Measurements from ENCODE around the gene DRD1.
"Not testable (repeated sequence)": the region's sequence is repeated elsewhere in the genome, so short reads cannot be mapped to it uniquely, and the experiment has no call there.

DRD1 gene

GRCh38 chr5:175467983-175468690, 24.2 kb upstream of the DRD1 start:
- DNase-seq (ENCODE audit: low spot score) = no peak

DNA sequence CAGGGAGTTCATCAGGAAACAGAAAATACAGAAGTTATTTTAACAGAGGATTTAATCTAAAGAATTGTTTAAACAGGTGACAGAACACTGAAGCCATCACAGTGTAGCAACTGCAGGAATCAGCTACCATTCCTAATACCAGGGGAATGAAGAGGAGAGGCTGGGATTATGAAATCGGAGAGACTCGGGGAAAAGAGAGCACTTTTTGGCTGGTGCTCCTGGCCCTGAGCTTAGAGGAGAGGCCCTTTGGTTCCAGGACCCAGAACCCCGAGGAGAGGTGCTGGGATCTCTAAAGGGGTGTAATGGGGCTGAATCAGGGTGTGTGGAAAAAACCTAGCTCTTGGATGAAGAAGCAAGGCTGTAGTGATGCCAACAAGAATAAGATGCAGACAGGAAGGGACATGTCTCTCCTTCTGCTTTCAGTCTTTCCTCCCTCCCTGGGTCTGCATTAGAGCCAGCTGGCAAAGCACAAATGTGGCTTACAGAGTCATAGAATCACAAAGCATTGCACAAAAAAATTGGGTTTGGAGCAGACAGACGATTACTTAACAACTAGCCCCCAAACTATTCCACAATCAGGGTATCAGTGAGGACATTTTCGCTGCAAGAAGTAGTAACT, 22.8 kb upstream of the DRD1 start:
- DNase-seq (ENCODE audit: low spot score) = no peak

DNA sequence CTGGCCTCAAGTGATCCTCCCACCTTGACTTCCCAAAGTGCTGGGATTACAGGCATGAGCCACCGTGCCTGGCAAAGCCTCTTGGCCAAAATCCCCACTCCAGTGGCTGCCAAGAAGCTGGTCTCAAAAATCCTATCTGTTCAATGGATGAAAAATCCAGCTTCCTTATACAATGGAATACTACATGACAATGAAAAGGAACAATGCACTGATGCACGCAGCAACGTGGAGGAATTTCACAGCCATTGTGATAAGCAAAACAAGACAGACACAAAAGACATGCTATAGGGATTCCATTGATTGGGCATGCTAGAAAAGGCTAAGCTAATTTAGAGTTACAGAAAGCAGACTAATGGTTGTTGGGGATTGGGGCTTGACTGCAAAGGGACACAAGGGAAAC, 21.3 kb upstream of the DRD1 start:
- DNase-seq (ENCODE audit: low spot score) = no peak

GRCh38 chr5:175464942-175465233, 20.9 kb upstream of the DRD1 start:
- no peak for DNase-seq (ENCODE audit: low spot score)

DNA sequence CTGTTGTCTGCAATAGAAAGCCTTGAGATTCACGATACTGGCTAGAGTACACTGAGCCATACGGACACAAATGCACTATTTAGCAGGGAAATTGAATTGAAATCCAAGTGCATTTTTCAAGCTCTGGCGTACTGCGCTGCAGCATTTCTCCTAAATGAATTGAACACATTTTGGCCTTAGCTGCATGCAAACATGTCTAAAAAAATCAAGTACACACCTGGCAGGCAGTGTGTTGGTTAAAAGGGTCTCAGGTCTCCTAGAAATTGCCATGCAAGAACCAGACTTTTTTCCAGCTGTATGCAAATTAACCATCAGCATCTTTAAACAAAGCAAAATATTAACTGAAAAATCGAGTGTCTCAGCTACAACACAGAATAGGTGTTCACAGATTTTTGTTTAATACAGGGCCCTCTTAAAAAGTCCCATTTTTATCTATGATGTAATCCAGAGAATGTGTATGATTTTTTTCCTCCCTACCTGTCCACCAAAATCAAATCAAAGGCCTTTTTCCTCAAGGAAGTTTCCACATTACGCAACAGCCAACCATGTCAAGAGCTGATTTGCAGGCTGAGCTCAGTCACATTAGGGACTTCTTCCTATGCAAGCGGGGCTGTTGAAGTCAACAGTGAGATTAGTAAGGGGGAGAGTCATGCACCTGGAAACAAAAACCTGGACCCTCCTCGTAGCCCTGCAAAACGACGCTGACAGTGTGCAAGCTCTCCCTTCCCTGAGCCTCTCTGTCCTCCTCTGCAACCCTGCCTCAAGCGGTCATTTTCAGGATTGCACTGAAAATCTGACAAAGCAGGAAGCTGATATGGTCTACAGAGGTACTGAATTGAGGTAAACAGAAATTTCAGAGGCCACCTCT, 20.3 kb upstream of the DRD1 start:
- no peak for DNase-seq (ENCODE audit: low spot score)

- DNase-seq (ENCODE audit: low spot score) = no peak
Measured at GRCh38 chr5:175463641-175464040, 19.7 kb upstream of the DRD1 start.

DNA sequence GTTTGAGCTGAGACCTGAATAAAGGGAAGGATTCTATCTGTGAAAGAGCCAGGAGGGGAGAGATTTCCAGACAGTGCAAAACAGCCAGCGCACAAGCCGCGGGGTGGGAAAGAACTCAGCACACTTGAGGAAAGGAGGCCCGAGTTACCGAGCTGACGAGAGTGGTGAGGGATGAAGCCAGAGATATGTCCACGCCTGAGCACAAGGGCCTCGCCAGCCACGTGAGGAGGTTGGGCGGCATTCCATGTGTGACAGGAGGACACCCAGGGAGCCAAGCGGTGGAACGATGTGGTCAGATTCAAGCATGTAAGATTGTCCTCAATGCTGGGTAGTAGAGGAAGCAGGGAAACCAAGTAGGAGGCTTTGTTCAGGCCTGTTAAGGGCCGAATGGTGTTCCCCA, 17.4 kb upstream of the DRD1 start:
- DNase-seq (ENCODE audit: low spot score) = no peak

- no peak for DNase-seq (ENCODE audit: low spot score)
Measured at GRCh38 chr5:175460552-175460951, 16.6 kb upstream of the DRD1 start.

GRCh38 chr5:175460126-175460525, 16.1 kb upstream of the DRD1 start:
- no peak for DNase-seq (ENCODE audit: low spot score)

- DNase-seq (ENCODE audit: low spot score) = no peak
Measured at GRCh38 chr5:175457466-175457865, 13.5 kb upstream of the DRD1 start.

GRCh38 chr5:175456105-175456742, 12.2 kb upstream of the DRD1 start:
- no peak for DNase-seq (ENCODE audit: low spot score)

- not testable (repeated sequence) for DNase-seq (ENCODE audit: low spot score)
Measured at GRCh38 chr5:175454338-175454737, 10.4 kb upstream of the DRD1 start.

- DNase-seq (ENCODE audit: low spot score) = no peak
Measured at GRCh38 chr5:175452166-175452565, 8.2 kb upstream of the DRD1 start.

DNA sequence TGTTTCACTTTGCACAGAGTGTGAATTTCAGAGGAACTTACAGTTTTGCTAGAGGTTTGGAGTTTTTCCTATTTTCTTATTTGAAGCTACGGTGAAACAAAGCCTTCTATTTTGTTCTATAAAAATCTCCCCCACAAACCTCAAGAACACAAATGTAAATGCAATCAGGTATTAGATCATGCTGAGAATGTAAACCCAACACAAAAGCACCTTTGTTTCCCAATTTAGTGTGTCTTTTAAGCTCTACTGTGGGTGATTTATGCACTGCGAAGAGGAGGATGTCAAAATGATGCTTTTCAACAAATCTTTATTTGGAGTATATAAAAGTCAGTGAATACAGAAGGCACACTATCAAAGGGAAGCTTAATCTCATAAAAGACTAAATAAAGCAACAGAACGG, 4.3 kb upstream of the DRD1 start:
- DNase-seq (ENCODE audit: low spot score) = no peak

DNA sequence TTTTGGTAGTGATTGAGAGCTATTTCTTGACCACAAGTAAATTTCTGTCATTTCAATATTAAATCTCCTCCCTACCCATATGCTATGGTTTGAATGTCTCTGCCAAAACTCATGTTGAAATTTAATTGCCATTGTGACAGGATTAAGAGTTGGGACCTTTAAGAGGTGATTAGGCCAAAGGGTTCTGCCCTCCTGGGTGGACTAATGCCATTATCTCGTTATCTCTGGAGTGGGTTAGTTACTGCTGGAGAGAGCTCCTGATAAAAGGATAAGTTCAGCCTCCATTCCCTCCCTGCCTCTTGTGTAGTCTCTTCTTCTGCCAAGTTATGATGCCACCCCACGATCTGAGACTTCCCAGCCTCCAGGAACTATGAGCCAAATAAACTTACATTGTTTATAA, 3.6 kb upstream of the DRD1 start:
- no peak for DNase-seq (ENCODE audit: low spot score)

GRCh38 chr5:175446378-175446777, 2.4 kb upstream of the DRD1 start:
- not testable (repeated sequence) for DNase-seq (ENCODE audit: low spot score)

DNA sequence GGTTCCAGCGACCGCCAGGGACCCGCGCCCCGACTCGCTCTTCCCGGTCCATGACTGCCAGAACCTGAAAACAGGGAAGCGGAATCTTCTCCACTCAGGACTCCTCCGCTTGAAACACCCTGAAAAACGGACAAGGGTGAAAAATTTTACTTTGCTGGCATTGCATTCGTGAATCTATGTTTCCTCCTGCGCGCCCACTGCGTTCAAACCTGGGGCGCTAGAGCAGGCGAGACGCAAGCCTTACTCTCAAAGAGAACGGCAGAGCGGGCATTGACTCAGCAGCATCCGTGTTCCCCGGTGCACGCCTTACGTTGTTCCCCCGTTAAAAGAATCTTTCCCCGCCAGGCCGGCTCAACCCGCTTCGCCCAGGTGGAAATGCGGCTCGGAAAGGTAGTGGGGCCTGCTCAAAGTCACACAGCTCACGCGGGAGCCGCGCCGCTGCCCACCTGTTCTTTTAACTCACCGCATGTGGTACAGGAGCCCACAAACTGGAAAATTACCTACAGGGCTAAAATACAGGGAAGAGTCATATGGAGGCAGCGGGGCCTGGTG, 999 bp upstream of the DRD1 start:
- no peak for DNase-seq (ENCODE audit: low spot score)

DNA sequence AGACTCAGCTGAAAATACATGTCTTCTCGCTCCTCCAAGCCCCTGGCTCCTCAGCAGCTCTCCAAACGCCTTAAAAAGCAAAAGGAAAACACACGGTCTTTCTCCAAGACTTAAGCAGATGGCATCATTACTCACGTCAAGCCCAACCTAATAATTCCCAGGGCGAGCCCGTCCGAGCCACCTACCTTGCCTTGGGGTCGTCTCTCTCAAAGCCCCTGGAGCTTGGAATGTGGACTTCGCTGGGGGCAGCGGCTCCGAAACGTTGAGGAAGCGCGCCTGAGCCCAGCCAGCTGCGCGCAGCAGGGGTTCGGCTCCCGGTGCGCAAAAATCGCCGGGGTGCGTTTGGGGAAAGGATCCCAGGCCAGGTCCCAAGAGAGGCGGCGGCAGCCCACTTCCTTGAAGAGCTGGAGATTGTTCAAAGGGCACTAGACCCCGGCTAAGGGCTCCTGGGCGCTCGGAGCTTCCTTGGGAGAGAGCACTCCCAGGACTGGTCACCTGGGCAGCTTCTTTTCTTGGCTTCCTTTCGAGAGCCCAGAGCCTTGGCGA, 395 bp downstream of the DRD1 start:
- no peak for DNase-seq (ENCODE audit: low spot score)

GRCh38 chr5:175438234-175438857, 5.6 kb downstream of the DRD1 start:
- DNase-seq (ENCODE audit: low spot score) = no peak

- DNase-seq (ENCODE audit: low spot score) = no peak
Measured at GRCh38 chr5:175436359-175436758, 7.6 kb downstream of the DRD1 start.

DNA sequence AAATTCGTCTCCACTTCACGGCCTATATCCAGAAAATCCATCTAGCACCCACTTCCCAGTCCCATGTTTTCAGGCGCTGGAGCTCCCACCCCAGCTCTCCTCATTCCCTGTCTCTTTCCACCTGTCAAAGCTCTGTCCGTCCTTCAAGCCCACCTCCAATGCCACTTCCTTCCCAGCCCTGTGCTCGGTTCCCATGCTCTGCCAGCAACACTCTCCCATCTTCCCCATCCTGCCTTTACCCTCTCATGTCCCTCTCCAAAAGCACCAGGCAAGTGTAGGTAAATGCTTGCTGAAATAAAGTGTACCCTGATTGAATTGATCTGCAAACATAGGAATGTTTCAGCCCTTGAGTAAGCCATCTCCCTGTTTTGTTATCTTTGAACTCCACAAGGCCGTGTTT, 9.2 kb downstream of the DRD1 start:
- no peak for DNase-seq (ENCODE audit: low spot score)

DNA sequence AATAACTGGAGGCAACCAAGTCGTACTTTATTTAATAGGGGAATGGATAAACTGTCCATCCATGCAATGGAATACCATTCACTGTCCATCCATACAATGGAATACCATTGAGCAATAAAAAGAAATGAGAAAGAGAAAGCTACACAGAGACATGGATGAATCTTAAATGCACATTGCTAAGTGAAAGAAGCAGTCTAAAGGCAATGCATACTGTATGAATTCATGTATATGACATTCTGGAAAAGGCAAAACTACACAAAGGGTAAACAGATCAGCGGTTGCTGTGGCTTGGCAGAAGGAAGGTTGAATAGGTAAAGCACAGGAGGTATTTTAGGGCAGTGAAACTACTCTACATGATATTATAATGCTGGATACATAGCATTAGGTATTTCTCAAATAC, 16.2 kb downstream of the DRD1 start:
- DNase-seq (ENCODE audit: low spot score) = no peak
